RWPE2 (cell line): ENCODE results near the gene OSCP1.
"Not testable (repeated sequence)": the region's sequence is repeated elsewhere in the genome, so short reads cannot be mapped to it uniquely, and the experiment has no call there.

ENCODE experiments used
- ATAC-seq: fragments of 200-7000 bp; cut with Tn5 transposase; 3 replicates; pipeline ENCODE4 v1.9.1; 2021; ENCODE audit warnings: low read depth
- DNase-seq: peaks from one replicate; pipeline ENCODE4 v3.0.0-alpha.2; 2020; ENCODE audit warnings: low spot score
- H3K27ac ChIP-seq: fragments of 450-650 bp; 2 replicates; pipeline ENCODE4 v1.5.1; 2017; ENCODE audit warnings: mild to moderate bottlenecking; ENCODE audit not compliant: poor library complexity, severe bottlenecking
- H3K27me3 ChIP-seq: fragments of 250-450 bp; sonication (Bioruptor Pico); 2 replicates; pipeline ENCODE4 v1.5.1; 2021; ENCODE audit warnings: mild to moderate bottlenecking, moderate library complexity; ENCODE audit not compliant: insufficient read depth, poor library complexity, severe bottlenecking
- H3K36me3 ChIP-seq: fragments of 250-450 bp; sonication (Bioruptor Pico); 2 replicates; pipeline ENCODE4 v1.5.1; 2020; ENCODE audit warnings: low read depth, mild to moderate bottlenecking, moderate library complexity
- H3K4me1 ChIP-seq: fragments of 250-450 bp; sonication (Bioruptor Pico); 2 replicates; pipeline ENCODE4 v1.5.1; 2021; ENCODE audit warnings: mild to moderate bottlenecking, moderate library complexity; ENCODE audit not compliant: insufficient read depth, poor library complexity, severe bottlenecking
- H3K4me3 ChIP-seq: fragments of 250-450 bp; sonication (Bioruptor Pico); 2 replicates; pipeline ENCODE4 v1.5.1; 2021; ENCODE audit warnings: mild to moderate bottlenecking, moderate library complexity; ENCODE audit not compliant: severe bottlenecking
- H3K9me3 ChIP-seq: fragments of 250-450 bp; sonication (Bioruptor Pico); 2 replicates; pipeline ENCODE4 v1.5.1; 2021; ENCODE audit warnings: mild to moderate bottlenecking, moderate library complexity; ENCODE audit not compliant: severe bottlenecking
- CTCF ChIP-seq: fragments of 450-650 bp; IDR thresholded peaks from one replicate; pipeline ENCODE4 v1.5.1; 2017; ENCODE audit warnings: mild to moderate bottlenecking, moderate library complexity; ENCODE audit not compliant: poor library complexity, severe bottlenecking

Gene OSCP1

GRCh38 chr1:36487906-36488305, 37.7 kb upstream of the OSCP1 start:
- no peaks in the 10 kb centered on the region for H3K27me3 ChIP-seq
- TF ChIP-seq CTCF: no peak
- H3K36me3 ChIP-seq: no peaks in the 10 kb centered on the region
- peaks cover 4% of the 10 kb centered on the region for H3K4me1 ChIP-seq
- DNase-seq (no peak), ATAC-seq (no peak)
- H3K27ac ChIP-seq: no peak overlapping the region
- H3K9me3 ChIP-seq: no peaks in the 10 kb centered on the region
- H3K4me3 ChIP-seq: no peak overlapping the region

DNA sequence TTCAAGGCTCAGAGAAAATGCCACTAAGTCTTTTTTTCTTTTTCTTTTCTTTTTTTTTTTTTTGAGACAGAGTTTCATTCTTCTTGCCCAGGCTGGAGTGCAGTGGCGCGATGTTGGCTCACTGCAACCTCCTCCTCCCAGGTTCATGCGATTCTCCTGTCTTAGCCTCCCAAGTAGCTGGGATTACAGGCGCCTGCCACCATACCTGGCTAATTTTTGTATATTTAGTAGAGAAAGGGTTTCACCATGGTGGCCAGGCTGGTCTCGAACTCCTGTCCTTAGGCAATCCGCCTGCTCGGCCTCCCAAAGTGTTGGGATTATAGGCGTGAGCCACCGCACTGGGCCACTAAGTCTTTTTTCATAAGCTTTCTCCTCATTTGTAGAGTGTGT, 37.1 kb upstream of the OSCP1 start:
- not testable (repeated sequence) for H3K27ac ChIP-seq, ATAC-seq

GRCh38 chr1:36486439-36487335, 36.4 kb upstream of the OSCP1 start:
- H3K27me3 ChIP-seq: no peaks in the 10 kb centered on the region
- H3K27ac ChIP-seq: peak overlapping the region; percentile 25
- H3K9me3 ChIP-seq: no peaks in the 10 kb centered on the region
- no peak overlapping the region for H3K4me3 ChIP-seq
- H3K36me3 ChIP-seq: no peaks in the 10 kb centered on the region
- peaks cover 4% of the 10 kb centered on the region for H3K4me1 ChIP-seq
- ATAC-seq (peak; percentile 81), DNase-seq (no peak)
- no peak for TF ChIP-seq CTCF

More for the DNA sequence above, 37.1 kb upstream of the OSCP1 start:
- not testable (repeated sequence) for H3K4me1 ChIP-seq, H3K36me3 ChIP-seq, DNase-seq, H3K27me3 ChIP-seq, H3K4me3 ChIP-seq, H3K9me3 ChIP-seq

GRCh38 chr1:36486093-36486438, 35.8 kb upstream of the OSCP1 start:
- Histone ChIP-seq H3K9me3 (no peaks in the 10 kb centered on the region), H3K27ac (no peak overlapping the region), H3K36me3 (no peaks in the 10 kb centered on the region), H3K4me3 (no peak overlapping the region), H3K27me3 (no peaks in the 10 kb centered on the region), H3K4me1 (peaks cover 4% of the 10 kb centered on the region)
- ATAC-seq: no peak
- TF ChIP-seq CTCF: no peak
- DNase-seq: no peak

DNA sequence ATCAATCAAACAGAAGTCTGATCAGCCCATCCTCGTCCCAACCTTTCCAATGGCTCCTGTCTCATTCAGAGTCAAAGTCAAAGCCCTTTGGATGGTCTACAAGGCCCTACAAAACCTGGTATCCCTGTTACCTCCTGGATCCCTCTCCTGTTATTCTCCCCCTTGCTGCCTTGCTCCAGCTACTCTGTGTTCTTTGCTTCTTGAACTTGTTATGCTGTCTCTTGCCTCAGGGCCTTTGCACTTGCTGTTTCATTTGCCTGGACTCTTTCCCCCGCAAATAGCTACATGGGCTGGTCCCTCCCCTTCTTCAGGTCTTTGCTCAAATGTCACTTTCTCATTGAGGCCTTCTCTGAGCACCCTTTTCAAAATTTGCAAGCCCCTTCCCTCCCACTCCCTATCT, 33.8 kb upstream of the OSCP1 start:
- ATAC-seq (no peak), DNase-seq (no peak)
- Histone ChIP-seq H3K4me1 (peaks cover 4% of the 10 kb centered on the region), H3K36me3 (no peaks in the 10 kb centered on the region), H3K9me3 (no peaks in the 10 kb centered on the region), H3K27me3 (no peaks in the 10 kb centered on the region), H3K4me3 (no peak overlapping the region), H3K27ac (no peak overlapping the region)
- no peak for TF ChIP-seq CTCF
